Lower leg skin (tissue), 4 donors: ENCODE data around the gene DCAF7. TPM values are rescaled to one million over a fixed set of nuclear protein-coding genes. Genes with fewer than 3 reads are reported as not detected.

Source experiments
- DNase-seq, 2 donors: peaks; one replicate each; pipeline ENCODE4 v3.0.0-alpha.2; 2019; ENCODE audit warnings: low spot score in 2 of 2
- H3K4me3 ChIP-seq: fragments of 200-600 bp; sonication (generic); 2 replicates; pipeline ENCODE4 v1.5.1; 2017; ENCODE audit warnings: mild to moderate bottlenecking, low read depth; ENCODE audit not compliant: poor library complexity, severe bottlenecking
- POLR2A ChIP-seq, 2 donors: fragments of 450-650 bp; IDR thresholded peaks; one replicate each; pipeline ENCODE4 v1.6.1; 2016 to 2017; ENCODE audit warnings: antibody characterized with exemption in 2 of 2, mild to moderate bottlenecking in 1 of 2, moderate library complexity in 1 of 2
- WGBS, 2 donors: methylation state at CpG; one replicate each; pipeline ENCODE4 v1.1.5; 2018; 5-methylcytosine and 5-hydroxymethylcytosine counted together
- intact Hi-C: fragments of 100-400 bp; cut with DNase I; formaldehyde crosslinking; loops from one replicate; pipeline ENCODE4 v1.15.0; 2023; ENCODE audit warnings: low total_unique reads
- total RNA-seq, 4 donors: library from RNA; depleted of rRNA; stranded (reverse); fragments of >200 nt; gene quantifications; one replicate each; pipeline ENCODE4 v1.1.0, GENCODE V29; 2016
- TF ChIP-seq, protein P1 (sequence below), 3 donors: fragments of 450-650 bp; IDR thresholded peaks; one replicate each; pipeline ENCODE4 v1.5.1; 2016; ENCODE audit warnings: antibody characterized with exemption in 3 of 3, mild to moderate bottlenecking in 3 of 3, moderate library complexity in 2 of 3

The DCAF7 gene
- total RNA-seq, 4 donors from 2014 or later: 23.8 to 33.0 (median 25.4) TPM

DNA sequence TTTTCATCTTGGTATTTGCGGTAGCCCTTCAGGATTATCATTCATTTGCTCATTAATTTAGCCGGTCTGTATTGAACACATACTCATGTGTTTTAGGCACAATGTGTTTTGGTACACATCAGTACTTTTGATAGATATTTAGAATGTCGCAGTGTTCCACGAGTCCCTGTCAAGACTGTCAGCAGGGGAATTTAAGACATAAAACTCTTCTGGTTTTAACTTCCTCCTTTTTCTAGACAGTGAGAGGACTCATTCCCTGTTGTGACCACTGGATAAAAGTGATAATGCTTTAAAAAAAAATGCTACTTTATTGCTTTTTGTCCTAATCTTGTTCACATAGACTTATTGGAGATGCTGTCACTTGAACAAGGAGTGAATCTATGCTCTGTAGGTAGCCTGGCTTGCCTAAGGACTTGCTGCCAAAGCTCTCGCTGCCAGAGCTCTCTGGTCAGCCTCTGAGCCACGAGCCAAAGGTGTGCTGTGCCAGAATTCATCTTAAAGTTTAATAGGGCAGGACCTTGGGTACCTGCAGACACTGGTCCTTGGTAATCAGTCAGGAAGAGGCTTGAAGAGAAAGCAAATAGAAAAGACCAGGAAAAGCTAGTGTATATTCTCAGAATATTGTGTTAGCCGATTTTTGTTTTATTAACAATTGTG is 5.4 kb downstream of the DCAF7 start:
- intact Hi-C loops: loop anchor here (5.0 kb wide), 1 partner anchor 623 kb away; no protein-coding TSS in a partner anchor
- no peak overlapping the region for H3K4me3 ChIP-seq
- DNase-seq: no peak
- TF ChIP-seq, protein P1, sequence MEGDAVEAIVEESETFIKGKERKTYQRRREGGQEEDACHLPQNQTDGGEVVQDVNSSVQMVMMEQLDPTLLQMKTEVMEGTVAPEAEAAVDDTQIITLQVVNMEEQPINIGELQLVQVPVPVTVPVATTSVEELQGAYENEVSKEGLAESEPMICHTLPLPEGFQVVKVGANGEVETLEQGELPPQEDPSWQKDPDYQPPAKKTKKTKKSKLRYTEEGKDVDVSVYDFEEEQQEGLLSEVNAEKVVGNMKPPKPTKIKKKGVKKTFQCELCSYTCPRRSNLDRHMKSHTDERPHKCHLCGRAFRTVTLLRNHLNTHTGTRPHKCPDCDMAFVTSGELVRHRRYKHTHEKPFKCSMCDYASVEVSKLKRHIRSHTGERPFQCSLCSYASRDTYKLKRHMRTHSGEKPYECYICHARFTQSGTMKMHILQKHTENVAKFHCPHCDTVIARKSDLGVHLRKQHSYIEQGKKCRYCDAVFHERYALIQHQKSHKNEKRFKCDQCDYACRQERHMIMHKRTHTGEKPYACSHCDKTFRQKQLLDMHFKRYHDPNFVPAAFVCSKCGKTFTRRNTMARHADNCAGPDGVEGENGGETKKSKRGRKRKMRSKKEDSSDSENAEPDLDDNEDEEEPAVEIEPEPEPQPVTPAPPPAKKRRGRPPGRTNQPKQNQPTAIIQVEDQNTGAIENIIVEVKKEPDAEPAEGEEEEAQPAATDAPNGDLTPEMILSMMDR (IDR thresholded peaks at IDR 0.05): no peak
- no peak for TF ChIP-seq POLR2A (IDR thresholded peaks at IDR 0.05)
- 80 to 81% methylated on average over 7 of the region's 7 CpGs for WGBS, 2 donors

DNA sequence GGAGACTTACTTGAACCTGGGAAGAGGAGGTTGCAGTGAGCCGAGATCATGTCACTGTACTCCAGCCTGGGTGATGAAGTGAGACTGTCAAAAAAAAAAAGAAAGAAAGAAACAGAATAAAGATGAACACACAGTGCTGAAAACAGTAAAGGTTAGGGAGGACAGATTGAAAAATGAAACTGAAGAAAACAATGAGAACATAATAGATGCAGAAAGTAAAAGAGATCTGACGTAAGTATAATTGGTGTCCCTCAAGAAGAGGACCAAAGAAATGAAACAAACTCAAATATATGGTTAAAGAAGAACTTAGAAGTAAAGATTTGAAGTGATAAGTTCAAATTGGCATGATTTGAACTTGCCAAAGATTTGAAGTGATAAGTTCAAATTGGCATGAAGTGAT is 7.1 kb downstream of the DCAF7 start:
- intact Hi-C loops: loop anchor here (5.0 kb wide), 1 partner anchor 625 kb away; no protein-coding TSS in a partner anchor
- TF ChIP-seq POLR2A (IDR thresholded peaks at IDR 0.05): no peak
- TF ChIP-seq, protein P1 (IDR thresholded peaks at IDR 0.05): no peak
- WGBS, 2 donors: 94 to 98% methylated on average over 2 of the region's 2 CpGs
- no peak for DNase-seq
- no peak overlapping the region for H3K4me3 ChIP-seq

DNA sequence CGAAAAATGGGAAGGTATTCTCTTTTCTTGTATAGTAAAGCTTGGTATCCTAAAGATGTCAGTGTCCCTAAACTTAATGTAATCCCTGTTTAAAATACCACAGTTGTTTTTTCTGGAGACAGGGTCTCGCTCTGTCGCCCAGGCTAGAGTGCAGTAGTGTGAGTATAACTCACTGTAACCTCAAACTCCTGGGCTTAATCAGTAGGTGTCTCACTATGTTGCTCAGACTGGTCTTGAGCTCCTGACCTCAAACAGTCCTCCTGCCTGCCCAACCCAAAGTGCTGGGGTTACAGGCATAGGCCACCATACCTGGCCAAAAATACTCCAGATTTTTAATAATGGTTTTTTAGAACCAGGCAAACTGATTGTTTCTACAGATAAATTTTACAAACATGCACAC is 8.2 kb downstream of the DCAF7 start:
- DNase-seq: no peak
- TF ChIP-seq POLR2A (IDR thresholded peaks at IDR 0.05): no peak
- TF ChIP-seq, protein P1 (IDR thresholded peaks at IDR 0.05): no peak
- H3K4me3 ChIP-seq: no peak overlapping the region
- WGBS, 2 donors: 86 to 99% methylated on average over 3 of the region's 3 CpGs
- intact Hi-C loops: loop anchor here (5.0 kb wide), 1 partner anchor 626 kb away; no protein-coding TSS in a partner anchor

DNA sequence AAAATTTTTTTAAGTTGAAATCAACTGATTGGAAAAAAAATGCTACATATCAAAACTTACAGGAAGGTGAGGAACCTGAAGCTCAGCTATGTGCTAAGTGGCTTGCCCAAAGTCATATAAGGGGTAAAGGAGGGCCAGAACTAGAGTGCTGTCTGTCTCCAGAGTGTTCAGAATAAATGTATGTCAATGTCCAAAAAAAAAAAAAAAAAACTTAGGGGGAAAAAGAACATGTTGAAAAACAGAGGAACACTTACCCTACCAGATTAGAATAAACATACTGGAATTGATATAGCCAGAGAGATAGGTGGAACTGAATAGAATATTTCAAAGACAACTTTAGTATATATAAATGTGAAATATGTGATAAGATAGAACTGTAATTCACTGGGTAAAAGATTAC is 11.5 kb downstream of the DCAF7 start:
- no peak for TF ChIP-seq POLR2A (IDR thresholded peaks at IDR 0.05)
- TF ChIP-seq, protein P1 (IDR thresholded peaks at IDR 0.05): no peak
- intact Hi-C loops: no loop called here
- DNase-seq: no peak
- H3K4me3 ChIP-seq: no peak overlapping the region

DNA sequence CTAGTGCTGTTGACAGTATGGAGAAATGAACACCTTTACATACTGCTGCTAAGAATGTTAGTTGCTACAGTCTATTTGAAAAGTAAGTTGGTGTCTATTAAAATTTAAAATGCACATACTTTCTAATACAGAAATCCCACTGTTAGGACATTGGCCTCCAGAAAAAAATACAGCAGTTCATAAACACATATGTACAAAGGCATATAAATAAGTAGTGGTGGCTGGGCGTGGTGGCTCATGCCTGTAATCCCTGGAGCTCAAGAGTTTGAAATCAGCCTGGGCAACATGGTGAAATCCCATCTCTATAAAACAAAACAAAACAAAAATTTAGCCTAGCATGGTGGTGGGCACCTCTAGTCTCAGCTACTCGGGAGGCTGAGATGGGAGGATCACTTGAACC is 13.1 kb downstream of the DCAF7 start:
- no peak overlapping the region for H3K4me3 ChIP-seq
- peak in 1 of 2 donors; percentile 43 for DNase-seq
- intact Hi-C loops: no loop called here
- TF ChIP-seq, protein P1 (IDR thresholded peaks at IDR 0.05): no peak
- TF ChIP-seq POLR2A (IDR thresholded peaks at IDR 0.05): no peak
- WGBS, 2 donors: 96 to 98% methylated on average over 2 of the region's 2 CpGs

DNA sequence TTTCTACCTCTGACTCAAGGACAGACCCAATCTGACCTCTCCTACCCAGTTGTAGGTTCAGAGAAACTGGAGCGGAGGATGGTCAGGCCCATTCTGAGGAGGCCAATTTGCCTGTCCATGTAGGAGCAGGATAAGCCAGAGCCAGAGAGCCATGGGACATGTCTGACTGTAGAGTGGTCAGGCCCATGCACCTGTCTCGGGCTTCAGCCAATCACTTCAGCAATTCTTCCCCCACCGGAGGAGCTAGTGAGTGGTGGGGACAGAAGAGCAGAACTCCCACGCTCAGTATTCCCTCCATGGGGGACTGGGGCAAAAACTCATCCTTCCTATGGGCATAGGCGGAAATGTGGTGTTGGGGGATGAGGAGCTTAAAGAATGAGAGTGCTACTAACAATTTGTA is 14.3 kb downstream of the DCAF7 start:
- no peak for TF ChIP-seq POLR2A (IDR thresholded peaks at IDR 0.05)
- H3K4me3 ChIP-seq: no peak overlapping the region
- 98 to 99% methylated on average over 5 of the region's 5 CpGs for WGBS, 2 donors
- intact Hi-C loops: no loop called here
- DNase-seq: peak in 1 of 2 donors; percentile 46
